Osteocyte (in vitro differentiated cells): Measurements from ENCODE around the gene GADD45G. TPM values are rescaled to one million over a fixed set of nuclear protein-coding genes. Genes with fewer than 3 reads are reported as not detected.
A peak's percentile ranks its signal among the peaks of the same experiment; 100 is the strongest.

Experiments used
- DNase-seq: peaks from one replicate; pipeline ENCODE4 v3.0.0; 2021; ENCODE audit warnings: mixed read lengths; ENCODE audit not compliant: unreplicated experiment; ENCODE audit errors: extremely low spot score
- H3K27ac Mint-ChIP-seq: one replicate; pipeline ENCODE4 v1.8.0; 2021; ENCODE audit warnings: mild to moderate bottlenecking, mixed read lengths; ENCODE audit not compliant: unreplicated experiment
- H3K27me3 Mint-ChIP-seq: one replicate; pipeline ENCODE4 v1.8.0; 2021; ENCODE audit warnings: mixed read lengths; ENCODE audit not compliant: unreplicated experiment
- H3K36me3 Mint-ChIP-seq: one replicate; pipeline ENCODE4 v1.8.0; 2021; ENCODE audit warnings: mixed read lengths; ENCODE audit not compliant: unreplicated experiment
- H3K4me1 Mint-ChIP-seq: one replicate; pipeline ENCODE4 v1.8.0; 2021; ENCODE audit warnings: mixed read lengths; ENCODE audit not compliant: unreplicated experiment
- H3K4me3 Mint-ChIP-seq: one replicate; pipeline ENCODE4 v1.8.0; 2021; ENCODE audit warnings: mild to moderate bottlenecking, moderate library complexity, mixed read lengths; ENCODE audit not compliant: unreplicated experiment
- H3K9me3 Mint-ChIP-seq: one replicate; pipeline ENCODE4 v1.8.0; 2021; ENCODE audit warnings: mixed read lengths; ENCODE audit not compliant: unreplicated experiment
- CTCF ChIP-seq: fragments of 200-600 bp; sonication (generic); IDR thresholded peaks from 2 replicates; pipeline ENCODE4 v1.5.0; 2021; ENCODE audit warnings: antibody characterized with exemption, mild to moderate bottlenecking, moderate library complexity
- total RNA-seq: library from RNA; stranded (reverse); gene quantifications from 2 replicates; pipeline ENCODE4 v1.2.1, GENCODE V29; 2021

Gene GADD45G
- total RNA-seq, 1 donor from 2014 or later: 1.0 TPM

- peak; percentile 44 for TF ChIP-seq CTCF
- Mint-ChIP-seq H3K27me3 (peaks cover 21% of the 10 kb centered on the region), H3K27ac (no peak overlapping the region), H3K4me3 (no peak overlapping the region), H3K36me3 (no peaks in the 10 kb centered on the region), H3K9me3 (no peaks in the 10 kb centered on the region), H3K4me1 (peaks cover 11% of the 10 kb centered on the region)
- DNase-seq: peak; percentile 82
Observed at GRCh38 chr9:89592963-89593726, 11.7 kb upstream of the GADD45G start.

- H3K36me3 Mint-ChIP-seq: no peaks in the 10 kb centered on the region
- peak; percentile 84 for DNase-seq
- H3K4me3 Mint-ChIP-seq: no peak overlapping the region
- H3K4me1 Mint-ChIP-seq: peaks cover 11% of the 10 kb centered on the region
- H3K27me3 Mint-ChIP-seq: peaks cover 19% of the 10 kb centered on the region
- no peak overlapping the region for H3K27ac Mint-ChIP-seq
- no peaks in the 10 kb centered on the region for H3K9me3 Mint-ChIP-seq
- peak; percentile 51 for TF ChIP-seq CTCF
Observed at GRCh38 chr9:89593727-89594427, 10.9 kb upstream of the GADD45G start.

- no peak for TF ChIP-seq CTCF
- DNase-seq: no peak
- H3K27me3 Mint-ChIP-seq: peaks cover 29% of the 10 kb centered on the region
- H3K4me1 Mint-ChIP-seq: peaks cover 11% of the 10 kb centered on the region
- no peak overlapping the region for H3K4me3 Mint-ChIP-seq
- H3K9me3 Mint-ChIP-seq: no peaks in the 10 kb centered on the region
- no peaks in the 10 kb centered on the region for H3K36me3 Mint-ChIP-seq
- no peak overlapping the region for H3K27ac Mint-ChIP-seq
Observed at GRCh38 chr9:89594811-89595550, 9.8 kb upstream of the GADD45G start.

- H3K4me3 Mint-ChIP-seq: no peak overlapping the region
- H3K9me3 Mint-ChIP-seq: no peaks in the 10 kb centered on the region
- no peak for DNase-seq
- no peak overlapping the region for H3K27ac Mint-ChIP-seq
- TF ChIP-seq CTCF: no peak
- no peaks in the 10 kb centered on the region for H3K36me3 Mint-ChIP-seq
- H3K27me3 Mint-ChIP-seq: peaks cover 30% of the 10 kb centered on the region
- peaks cover 11% of the 10 kb centered on the region for H3K4me1 Mint-ChIP-seq
Observed at GRCh38 chr9:89595646-89596045, 9.2 kb upstream of the GADD45G start.
